NCI-H69 (cell line): Measurements from ENCODE around the gene ENO1.
A peak's percentile ranks its signal among the peaks of the same experiment; 100 is the strongest.
"Not testable (repeated sequence)": the region's sequence is repeated elsewhere in the genome, so short reads cannot be mapped to it uniquely, and the experiment has no call there.

ENCODE experiments used
- DNase-seq: peaks from one replicate; lab custom pipeline; 2025; lab: John Stamatoyannopoulos, UW

ENO1 gene

DNA sequence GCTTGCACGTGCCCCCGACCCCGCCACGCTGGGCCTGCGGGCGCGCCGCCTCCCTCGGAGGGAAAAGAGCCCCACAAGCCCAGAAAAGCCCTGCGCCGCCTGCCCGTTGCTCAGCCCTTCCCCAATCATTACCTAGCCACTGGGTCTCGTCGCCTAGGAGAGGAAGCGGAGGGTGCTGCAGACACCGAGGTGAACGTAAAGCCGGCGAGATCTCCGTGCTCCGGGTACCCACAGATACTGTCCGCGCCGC lies at the start of gene ENO1:
Gene ENO1 (minus strand): TSS at position 239 of the 250 bp plus-strand sequence. CDS start 3,778 bp downstream, outside the sequence.
- no peak for DNase-seq

DNA sequence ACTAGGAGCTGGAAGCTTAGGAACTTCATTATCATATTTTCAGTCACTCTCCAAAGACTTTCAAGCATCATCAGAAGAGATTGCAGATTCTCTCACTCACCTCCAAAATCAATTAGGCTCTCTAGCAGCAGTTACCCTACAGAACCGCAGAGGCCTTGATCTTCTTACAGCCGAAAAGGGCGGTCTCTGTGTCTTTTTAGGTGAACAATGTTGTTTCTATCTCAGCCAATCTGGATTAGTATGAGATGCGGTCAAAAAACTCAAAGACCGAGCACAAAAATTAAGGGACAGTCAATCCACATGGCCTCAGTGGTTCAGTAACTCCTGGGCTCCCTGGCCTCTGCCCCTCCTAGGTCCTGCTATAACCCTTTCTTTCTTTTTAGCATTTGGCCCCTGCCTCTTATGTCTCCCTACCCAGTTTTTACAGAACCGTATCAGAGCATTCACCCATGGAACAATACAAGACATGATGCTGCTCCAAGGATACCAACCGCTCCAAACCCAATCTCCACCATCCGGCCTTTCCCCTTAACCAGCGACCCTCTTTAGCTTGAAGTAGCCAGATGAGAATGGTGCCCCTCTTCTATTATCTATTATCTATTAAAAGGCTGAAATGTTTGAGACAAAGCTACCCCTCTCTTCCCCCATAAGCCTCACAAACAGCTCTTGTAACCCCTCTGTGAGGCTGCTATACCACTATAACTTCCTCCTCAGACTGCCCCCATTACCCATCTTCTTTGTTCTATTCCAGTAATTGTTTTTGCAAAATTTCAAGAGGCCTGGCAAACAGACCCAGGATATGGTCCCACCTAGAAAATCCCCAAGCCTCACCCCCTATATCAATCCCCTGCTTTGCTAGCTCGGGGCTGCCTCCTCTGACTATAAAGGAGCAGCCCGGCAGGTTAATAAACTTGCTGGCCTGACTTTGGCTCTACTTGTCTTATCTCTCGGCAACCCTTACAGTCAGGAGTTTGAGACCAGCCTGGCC lies 48.5 kb upstream of the ENO1 start:
- no peak for DNase-seq

DNA sequence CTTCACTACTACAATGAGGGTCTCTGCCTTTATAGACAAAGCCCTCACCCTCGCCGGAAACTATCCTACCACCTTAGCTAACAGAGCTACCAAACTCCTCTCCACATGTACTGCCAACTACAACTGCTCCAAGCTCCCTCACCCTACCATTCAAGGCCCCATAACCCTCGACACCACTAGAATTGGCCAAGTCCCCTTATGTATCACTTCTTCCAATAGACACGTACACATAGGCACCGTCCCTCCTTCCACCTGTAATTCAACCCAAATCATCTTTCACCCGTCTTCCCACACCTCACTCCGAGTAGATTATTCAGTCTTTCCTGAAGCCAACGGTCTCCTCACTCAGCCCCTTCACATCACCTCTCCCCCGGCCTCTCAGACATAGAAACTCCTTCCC lies 47.5 kb upstream of the ENO1 start:
- DNase-seq: no peak

DNA sequence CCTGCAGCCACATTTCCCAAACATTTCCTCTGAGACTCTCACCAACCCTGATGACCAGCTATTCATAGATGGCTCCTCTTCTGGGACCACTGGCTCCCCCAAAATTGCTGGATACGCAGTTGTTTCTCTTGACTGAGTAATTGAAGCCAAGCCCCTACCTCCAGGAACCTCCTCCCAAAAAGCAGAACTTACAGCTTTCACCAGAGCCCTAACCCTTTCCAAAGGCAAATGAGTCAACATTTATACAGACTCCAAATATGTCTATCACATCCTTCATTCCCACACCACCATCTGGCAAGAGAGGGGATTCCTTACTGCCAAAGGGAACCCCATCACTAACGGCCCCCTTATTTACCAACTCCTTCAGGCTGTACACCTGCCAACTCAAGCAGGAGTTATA lies 46.9 kb upstream of the ENO1 start:
- no peak for DNase-seq

DNA sequence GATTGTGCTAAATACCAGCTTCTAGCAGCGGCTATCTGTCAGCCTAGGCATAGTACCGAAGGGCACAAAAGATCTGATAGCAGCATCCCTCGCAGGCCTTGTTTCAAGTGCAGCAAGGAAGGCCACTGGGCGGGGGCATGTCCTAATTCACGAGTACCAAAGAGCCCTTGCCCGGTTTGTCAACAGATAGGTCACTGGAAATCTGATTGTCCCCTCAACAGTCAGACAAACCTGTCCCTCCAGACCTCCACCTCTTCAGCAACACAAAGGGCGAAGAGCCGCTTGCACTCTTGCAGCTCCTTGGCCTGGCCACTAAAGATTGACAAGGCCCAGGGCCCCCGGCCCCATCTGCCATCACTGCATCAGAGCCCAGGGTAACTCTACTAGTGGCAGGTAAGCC lies 44.5 kb upstream of the ENO1 start:
- DNase-seq: no peak

DNA sequence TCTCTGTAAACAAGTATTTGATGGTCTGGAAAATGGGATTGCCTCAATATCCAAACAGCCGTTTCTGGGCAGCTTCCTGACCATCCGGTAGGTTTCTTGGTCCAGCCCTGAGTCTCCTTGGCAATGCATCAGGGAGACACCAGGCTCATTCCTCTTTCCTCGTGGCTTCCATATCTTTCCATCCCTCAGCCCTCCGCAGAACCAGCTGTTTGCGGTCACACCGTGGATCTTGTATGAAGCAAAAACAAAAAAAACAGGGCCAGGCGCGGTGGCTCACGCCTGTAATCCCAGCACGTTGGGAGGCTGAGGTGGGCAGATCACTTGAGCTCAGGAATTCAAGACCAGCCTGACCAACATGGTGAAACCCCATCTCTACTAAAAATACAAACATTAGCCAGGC lies 39.0 kb upstream of the ENO1 start:
- DNase-seq: not testable (repeated sequence)

DNA sequence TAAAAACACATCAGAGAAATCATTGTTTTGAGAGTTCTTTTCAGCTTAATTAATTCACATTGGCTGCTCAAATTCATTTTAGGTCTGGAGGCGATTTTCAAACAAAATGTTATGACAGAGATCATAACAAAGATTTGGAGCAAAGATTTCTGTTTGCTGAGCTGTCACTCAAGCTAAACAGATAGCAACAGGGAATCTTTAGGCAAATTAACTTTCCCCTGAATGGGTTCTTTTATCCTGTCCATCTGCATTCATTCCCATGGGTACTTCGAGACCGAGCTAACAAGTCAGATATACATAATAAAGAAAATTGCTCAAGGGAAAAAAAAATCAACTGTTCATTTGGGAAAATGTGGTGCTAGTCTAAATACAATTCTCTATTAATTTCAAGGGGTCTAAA lies 37.0 kb upstream of the ENO1 start:
- DNase-seq: peak; percentile 35

DNA sequence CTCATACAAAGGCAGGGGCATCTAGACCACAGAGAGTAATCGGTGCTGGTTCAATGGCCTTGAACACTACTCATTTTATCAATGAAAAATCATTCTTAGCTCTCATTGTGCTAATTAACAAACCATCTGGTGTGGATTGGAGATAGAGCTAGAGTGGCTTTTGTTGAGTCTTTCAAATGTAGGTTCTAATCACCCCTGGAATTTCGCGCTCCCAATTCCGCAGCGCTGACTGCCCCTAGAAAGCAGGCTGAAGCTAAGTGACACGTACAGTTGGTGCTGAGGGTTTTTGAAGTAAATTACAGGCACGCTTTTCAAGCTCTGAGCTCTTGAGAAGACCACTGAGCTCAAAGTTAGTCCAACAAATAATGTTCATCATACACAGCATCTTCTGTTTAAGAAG lies 36.0 kb upstream of the ENO1 start:
- peak; percentile 10 for DNase-seq

DNA sequence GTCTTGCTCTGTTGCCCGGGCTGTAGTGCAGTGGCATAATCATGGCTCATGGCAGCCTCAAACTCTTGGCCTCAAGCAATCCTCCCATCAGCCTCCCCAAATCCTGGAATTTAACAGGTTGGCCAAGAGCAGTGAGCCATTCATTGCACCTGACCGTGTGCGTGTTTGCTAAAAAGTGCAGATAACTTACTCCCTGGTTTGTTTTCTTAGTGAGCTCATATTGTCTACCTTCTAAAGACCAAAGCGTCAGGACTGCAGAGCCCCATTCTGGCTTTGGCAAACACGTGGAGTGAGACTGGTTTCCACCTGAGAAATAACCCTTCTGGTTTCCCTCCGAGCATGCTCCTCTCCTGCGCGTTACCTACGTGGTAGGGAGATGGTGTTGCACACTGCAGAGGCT lies 35.0 kb upstream of the ENO1 start:
- no peak for DNase-seq

DNA sequence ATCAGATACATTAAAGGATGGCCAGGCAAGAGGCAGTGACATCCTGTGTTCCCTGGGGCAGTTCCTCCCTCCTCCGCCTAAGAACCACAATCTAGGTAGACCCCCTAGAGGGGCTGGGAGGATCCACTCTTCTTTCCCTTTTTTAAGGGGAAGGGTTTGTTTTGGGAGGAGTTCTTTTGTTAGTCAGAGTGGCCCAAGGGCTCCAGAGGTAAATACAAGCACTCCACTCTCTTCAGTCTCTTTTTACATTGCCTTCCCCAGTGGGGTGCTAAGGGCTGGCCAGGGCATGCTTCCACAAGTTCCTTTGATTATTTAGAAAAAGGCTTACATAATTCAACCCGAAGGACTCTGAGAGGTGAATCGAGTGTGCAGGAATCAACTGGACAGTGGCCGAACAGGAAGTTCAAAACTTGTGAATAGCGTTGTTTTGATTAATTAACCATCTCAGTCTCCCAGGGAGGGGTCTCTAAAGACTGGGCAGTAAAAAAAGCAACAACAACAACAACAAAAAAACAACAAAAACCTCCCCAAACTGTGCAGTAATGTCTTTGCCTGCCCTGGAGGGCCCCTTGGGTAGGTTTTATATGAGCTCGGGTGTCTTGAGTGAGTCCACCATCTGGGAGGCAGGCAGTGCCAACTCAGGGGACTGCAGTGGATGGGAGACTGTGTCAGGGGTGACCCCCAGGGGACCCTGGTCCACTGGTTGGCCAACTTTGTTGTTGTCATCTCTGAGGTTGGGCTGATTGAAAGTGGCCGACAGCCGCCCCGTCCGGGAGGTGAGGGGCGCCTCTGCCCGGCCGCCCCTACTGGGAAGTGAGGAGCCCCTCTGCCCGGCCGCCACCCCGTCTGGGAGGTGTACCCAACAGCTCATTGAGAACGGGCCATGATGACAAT lies 33.2 kb upstream of the ENO1 start:
- peak; percentile 96 for DNase-seq

DNA sequence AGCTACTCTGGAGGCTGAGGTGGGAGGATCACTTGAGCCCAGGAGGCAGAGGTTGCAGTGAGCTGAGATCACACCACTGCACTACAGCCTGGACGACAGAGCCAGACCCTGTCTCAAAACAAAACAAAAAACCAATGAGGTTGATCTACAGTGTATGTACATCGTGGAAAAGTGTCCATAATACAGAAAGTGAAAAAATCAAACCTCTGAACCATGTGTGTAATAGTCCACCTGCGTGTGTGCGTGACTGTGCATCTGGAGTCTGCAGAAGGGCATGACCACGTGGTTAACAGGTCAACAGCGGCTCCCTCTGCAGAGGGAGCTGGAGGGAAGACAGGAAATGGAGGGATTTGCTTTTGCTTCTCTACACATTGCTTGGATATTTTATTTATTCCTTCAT lies 32.4 kb upstream of the ENO1 start:
- peak; percentile 82 for DNase-seq

DNA sequence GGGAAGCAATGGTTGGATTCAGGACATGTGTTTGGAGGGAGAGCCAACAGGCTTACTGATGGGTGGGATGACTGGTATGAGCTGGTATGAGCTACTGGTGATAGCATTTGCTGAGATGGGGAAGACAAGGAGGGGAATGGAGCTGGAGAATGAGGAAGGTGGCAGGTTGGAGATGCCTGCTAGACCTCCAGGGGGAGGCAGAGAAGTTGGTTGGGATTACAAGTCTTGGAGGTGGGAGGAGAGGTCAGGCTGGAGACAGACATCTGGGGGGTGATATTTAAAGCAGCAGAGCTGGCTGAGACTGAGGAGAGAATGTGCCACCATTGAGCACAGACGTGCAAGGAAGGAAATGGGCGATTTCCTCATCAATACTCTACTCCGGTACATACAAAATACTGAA lies 31.8 kb upstream of the ENO1 start:
- no peak for DNase-seq

DNA sequence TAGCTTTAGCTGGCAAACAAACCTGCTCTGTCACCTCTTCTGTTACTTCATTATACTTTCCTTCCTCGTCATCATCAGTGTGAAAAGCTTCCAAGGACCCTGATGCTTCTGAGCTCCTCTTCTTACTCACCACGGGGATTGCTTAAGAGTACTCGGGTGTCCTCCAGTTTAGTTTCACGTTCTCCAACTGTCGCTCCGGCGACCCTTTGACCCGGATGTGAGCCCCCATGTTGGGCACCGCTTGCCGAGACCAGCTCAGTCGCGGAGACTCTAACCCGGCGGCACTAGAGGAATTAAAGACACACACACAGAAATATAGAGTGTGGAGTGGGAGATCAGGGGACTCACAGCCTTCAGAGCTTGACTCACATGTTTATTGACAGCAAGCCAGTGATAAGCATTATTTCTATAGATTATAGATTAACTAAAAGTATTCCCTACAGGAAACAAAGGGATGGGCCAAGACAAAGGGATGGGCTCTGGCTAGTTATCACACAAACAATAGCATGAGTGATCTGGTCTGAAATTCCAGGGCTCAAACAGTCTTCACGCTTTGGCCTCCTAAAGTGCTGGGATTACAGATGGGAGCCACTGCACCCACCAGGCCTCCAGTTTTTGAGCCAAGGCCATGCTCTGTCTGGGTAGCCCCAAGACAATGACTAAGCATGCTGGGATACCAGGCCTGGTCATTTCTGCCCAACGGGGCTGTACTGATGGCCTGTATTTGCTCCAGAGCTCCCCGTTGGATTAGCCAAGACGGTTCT lies 30.1 kb upstream of the ENO1 start:
- DNase-seq: no peak

DNA sequence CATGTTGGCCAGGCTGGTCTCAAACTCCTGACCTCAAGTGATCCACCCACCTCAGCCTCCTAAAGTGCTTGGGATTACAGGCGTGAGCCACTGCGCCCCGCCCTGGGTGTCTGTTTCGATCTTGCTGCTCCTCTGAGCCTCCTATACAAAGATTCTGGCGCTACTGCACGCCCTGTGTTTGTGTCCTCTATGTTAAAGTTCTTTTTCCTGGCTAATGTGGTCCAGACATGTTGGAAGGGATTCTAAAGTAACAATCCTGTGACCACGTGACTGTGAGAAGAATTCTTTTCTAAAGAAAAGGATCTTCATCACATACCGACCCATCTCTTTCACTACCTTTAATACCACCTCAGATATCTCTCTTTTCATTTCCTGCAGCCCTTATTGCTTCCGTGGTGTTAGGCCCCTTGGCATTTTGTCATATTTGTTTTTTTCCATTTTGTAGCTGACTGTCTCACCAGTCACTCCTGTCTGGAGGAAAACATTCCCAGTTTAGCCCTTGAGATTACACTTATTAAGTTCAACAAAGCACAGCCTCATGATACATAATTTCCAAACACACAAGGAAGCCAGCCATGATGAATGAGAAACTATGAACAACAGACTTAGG lies 27.2 kb upstream of the ENO1 start:
- DNase-seq: no peak

DNA sequence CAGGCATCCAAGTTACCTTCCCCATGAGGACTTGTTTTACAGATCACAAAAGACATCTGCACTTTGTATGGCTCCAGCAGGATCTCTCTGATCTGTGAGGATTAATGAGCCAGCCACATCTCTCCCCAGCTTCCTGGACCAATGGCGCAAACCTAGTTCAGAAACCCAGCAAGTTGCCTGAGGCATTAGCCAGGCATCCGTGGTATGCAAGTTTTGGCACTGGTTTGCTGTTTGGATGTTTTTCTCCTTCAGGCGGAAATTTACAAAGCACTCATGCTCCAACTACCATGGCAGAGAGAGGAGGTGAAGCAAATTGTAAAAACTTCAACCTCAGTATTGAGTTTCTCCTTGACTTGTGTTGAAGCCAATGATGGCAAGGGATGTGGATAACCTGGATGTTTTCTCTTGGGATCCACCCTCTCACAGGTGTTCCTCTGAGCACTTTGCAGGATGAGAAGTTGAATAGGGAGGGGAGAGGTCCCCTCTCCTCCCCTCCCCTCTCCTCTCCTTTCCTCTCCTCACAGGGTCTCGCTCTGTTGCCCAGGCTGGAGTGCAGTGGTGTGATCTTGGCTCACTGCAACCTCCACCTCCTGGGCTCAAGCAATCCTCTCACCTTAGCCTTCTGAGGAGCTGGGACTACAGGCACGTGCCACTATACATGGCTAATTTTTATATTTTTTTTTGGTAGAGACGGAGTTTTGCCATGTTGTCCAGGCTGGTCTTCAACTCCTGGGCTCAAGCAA lies 25.6 kb upstream of the ENO1 start:
- peak; percentile 6 for DNase-seq

DNA sequence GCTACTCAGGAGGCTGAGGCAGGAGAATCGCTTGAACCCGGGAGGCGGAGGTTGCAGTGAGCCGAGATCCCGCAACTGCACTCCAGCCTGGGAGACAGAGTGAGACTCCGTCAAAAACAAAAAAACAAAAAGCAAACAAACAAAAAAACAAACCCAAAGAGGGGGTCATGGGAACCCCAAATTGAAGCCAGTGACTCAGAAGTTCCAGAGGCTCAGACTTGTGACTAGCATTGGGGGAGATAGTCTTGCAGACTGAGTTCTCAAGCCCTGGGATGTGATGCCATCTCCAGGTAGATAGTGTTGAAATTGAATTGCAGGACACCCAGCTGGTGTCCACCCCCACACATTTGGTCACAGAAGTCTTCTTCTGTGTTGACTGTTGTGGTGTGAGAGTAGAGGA lies 24.9 kb upstream of the ENO1 start:
- DNase-seq: no peak

DNA sequence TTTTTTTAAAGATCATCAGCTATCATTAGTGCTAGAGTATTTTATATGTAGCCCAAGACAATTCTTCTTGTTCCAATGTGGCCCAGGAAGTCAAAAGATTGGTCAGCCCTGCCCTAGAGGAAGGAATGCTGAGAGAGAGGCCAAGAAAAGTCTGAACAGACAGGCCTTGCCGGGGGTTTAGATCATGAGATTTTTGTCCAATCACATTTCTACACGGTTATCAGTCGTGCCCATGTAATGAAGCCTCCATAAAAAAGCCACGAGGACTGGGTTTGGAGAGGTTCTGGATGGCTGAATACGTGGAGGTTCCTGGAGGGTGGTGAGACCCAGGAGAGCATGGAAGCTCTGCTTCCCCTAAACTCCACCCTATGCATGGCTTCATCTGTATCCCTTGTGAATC lies 24.3 kb upstream of the ENO1 start:
- no peak for DNase-seq

DNA sequence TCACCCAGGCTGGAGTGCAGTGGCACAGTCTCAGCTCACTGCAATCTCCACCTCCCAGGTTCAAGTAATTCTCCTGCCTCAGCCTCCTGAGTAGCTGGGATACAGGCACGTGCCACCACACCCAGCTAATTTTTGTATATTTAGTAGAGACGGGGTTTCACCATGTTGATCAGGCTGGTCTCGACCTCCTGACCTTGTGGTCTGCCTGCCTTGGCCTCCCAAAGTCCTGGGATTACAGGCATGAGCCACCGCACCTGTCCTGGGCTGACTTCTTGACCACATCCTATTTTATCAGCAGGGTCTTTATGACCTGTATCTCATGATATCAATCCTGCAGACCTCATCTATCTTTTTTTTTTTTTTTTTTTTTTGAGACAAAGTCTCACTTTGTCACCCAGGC lies 22.2 kb upstream of the ENO1 start:
- not testable (repeated sequence) for DNase-seq

DNA sequence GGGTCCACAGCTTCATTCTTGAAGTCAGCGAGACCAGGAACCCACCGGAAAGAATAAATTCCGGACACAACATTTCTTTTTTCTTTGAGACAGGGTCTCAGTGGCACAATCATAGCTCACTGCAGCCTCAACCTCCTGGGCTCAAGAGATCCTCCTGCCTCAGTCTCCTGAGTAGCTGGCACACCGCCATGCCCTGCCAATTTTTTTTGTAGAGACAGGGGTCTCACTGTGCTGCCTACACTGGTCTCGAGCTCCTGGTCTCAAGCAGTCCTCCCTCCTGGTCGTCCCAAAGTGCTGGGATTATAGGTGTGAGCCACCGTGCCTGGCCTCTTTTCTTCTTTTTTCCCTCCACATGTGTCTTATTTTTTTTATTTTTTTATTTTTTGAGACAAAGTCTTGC lies 20.6 kb upstream of the ENO1 start:
- DNase-seq: no peak

DNA sequence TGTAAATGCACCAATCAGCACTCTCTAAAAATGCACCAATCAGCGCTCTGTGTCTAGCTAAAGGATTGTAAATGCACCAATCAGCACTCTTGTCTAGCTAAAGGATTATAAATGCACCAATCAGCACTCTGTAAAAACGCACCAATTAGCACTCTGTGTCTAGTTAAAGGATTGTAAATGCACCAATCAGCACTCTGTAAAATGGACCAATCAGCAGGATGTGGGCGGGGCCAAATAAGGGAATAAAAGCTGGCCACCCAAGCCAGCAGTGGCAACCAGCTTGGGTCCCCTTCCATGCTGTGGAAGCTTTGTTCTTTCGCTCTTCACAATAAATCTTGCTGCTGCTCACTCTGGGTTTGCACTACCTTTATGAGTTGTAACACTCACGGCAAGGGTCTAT lies 19.9 kb upstream of the ENO1 start:
- DNase-seq: not testable (repeated sequence)

DNA sequence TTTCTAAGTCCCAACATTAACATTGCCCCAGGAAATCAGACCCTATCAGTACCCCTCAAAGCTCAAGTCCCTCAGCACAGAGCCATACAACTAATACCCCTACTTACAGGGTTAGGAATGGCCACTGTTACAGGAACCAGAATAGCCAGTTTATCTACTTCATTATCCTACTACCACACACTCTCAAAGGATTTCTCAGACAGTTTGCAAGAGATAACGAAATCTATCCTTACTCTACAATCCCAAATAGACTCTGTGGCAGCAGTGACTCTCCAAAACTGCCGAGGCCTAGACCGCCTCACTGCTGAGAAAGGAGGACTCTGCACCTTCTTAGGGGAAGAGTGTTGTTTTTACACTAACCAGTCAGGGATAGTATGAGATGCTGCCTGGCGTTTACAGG lies 19.0 kb upstream of the ENO1 start:
- DNase-seq: not testable (repeated sequence)
